Globus pallidus (tissue), 1 donor: ENCODE results near the gene INVS.
"Not testable (repeated sequence)": the region's sequence is repeated elsewhere in the genome, so short reads cannot be mapped to it uniquely, and the experiment has no call there.

Experiments
- DNase-seq: peaks from one replicate; pipeline ENCODE4 v3.0.0-alpha.2; 2015; ENCODE audit warnings: low spot score

INVS gene

DNA sequence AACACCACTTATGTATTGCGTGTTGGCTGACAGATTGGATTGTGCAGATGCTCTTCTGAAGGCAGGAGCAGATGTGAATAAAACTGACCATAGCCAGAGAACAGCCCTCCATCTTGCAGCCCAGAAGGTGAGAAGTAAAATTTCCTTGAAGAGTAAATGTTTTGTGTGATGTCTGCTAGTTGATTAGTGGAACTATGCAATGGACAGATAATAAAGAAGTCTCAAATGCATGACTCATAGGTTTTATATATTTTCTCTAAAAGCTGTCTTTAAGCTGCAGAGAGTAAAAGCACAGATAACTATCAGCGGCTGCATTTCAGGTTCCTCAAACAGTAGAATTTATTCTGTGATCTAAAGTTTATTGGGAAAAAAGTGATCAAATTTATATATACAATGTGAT lies 27.4 kb downstream of the INVS start:
- no peak for DNase-seq

DNA sequence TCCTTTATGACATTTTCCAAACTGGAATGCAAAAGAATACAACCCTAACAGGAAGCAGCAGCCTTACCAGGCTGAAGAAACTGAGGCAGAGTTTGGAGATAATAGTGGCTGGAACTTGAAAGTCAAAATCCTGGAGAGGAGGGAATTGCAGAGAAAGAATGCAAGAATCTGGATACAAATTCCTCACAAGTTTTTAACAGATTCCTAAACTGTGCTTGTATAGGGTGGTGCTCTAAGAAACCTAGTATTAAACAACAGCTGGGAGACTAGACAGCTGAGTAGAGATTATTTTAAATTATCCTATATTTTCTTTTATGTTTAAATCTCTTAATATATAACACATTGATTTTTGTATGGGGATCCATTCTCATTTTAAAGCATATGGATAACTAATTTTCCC lies 30.7 kb downstream of the INVS start:
- no peak for DNase-seq

DNA sequence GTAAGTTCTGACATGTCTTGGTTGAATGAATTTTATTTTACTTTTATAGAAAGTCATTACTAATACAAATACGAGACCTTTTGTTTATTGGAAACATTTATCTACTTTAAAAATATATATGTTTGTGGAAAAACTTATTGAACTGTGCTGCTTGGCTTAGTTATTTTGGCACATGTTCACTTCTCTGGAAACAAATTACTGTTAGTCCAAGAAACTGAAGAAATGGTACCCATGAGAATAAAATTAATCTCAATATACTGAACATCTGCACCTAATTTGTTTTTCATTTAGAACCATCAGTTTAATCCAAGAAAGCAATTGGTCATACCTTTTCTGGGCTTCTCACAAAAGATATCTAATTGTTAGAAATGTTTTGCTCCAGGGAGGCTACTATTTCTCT lies 32.2 kb downstream of the INVS start:
- DNase-seq, result no peak

GRCh38 chr9:100131875-100132430 lies 32.9 kb downstream of the INVS start:
- DNase-seq, result no peak

DNA sequence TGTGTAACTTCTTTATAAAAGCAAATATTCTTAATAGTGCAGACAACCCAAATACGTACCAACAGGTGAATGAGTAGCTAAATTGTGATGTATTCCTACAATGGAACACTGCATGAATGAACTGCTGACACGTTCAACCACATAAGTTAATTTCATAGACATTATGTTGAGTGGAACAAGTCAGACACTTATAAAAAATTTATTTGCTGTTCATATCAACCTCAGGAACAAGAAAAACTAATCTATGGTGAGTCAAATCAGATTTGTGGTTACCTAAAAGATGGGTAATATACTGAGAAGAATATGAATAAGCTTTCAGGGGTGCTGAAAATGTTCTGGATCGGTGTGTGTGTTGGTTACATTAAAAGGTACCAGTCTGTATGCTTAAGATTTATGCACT lies 35.7 kb downstream of the INVS start:
- no peak for DNase-seq

- DNase-seq, result not testable (repeated sequence)
These were observed 37.8 kb downstream of the INVS start for GRCh38 chr9:100136799-100137198.

DNA sequence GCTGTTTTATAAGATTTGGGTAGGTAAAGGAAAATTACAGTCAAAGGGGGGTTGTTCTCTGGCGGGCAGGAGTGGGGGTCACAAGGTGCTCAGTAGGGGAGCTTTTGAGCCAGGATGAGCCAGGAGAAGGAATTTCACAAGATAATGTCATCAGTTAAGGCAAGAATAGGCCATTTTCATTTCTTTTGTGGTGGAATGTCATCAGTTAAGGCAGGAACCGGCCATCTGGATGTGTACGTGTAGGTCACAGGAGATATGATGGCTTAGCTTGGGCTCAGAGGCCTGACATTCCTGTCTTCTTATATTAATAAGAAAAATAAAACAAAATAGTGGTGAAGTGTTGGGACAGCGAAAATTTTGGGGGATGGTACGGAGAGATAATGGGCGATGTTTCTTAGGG lies 41.3 kb downstream of the INVS start:
- DNase-seq, result not testable (repeated sequence)

- not testable (repeated sequence) for DNase-seq
These were observed 42.8 kb downstream of the INVS start for GRCh38 chr9:100141862-100142261.

GRCh38 chr9:100145167-100145934 lies 46.3 kb downstream of the INVS start:
- not testable (repeated sequence) for DNase-seq

GRCh38 chr9:100145976-100146375 lies 46.9 kb downstream of the INVS start:
- not testable (repeated sequence) for DNase-seq

DNA sequence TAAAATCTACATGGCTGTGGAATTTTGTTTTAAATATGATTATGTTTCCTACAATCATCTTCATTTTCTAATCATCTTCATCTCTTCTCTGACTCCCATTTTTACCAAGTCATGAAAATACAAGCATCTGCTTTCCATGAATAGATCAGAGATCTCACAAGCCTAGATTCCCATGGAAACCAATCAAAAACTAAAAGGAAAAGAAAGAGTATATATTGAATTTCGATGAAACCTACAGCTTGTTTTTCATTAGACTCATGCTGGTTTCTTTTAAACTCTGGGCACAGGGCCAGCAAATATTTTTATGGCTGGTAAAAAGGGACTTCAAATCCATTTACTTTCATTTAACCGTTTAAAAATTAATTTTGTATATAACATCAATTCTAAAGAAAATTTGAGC lies 51.2 kb downstream of the INVS start:
- no peak for DNase-seq

GRCh38 chr9:100160021-100160420 lies 61.0 kb downstream of the INVS start:
- no peak for DNase-seq

DNA sequence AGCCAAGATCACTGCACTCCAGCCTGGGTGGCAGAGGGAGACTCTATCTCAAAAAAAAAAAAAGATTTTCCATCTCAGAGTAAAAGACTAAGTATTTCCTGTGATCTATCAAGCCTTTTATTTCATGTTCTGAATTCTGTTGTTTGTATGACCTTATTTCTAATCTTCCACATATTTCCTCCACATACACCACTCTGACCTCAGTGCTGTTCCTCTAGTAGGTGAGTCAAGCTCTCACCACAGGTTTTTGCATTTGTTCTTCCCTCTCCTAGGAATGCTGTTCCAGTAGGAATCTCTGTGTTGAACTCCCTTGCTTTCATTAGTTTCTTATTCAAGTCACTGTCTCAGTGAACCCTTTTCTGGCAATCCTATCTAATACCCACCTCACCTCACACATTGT lies 68.1 kb downstream of the INVS start:
- no peak for DNase-seq

- no peak for DNase-seq
These were observed 69.0 kb downstream of the INVS start for GRCh38 chr9:100167915-100168654.

GRCh38 chr9:100170085-100170484 lies 71.0 kb downstream of the INVS start:
- no peak for DNase-seq

DNA sequence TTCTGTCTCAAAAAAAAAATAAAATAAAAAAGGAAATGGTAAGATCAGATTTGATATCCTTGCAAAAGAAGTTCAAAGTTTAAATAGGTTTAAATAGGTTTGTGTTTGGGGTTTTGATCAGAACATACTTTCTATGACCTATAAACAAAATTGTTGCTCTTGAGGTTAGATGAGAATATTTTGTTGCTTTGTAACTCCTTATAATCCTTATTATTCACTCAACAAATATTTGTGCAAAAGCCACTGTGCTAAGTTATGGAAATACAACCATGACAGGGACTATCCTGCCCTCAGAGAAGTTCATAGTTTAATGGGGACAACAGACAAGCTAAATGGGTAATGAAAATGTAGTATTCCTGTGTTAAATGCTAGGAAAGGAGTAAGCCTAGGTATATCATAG lies 71.5 kb downstream of the INVS start:
- DNase-seq, result no peak

- no peak for DNase-seq
These were observed 87.3 kb downstream of the INVS start for GRCh38 chr9:100186356-100186755.

DNA sequence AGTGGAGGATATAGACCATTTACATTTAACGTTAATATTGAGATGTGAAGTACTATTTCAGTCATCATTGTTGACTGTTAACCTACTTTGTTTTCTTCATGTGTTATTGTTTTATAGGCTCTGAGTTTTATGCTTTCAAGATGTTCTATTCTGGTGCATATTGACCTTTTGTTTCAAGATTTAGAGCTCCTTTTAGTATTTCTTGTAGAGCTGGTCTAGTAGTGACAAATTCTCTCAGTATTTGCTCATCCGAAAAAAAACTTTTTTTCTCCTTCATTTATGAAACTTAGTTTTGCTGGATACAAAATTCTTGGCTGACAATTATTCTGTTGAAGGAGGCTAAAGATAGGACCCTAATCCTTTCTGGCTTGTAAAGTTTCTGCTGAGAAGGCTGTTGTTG lies 91.3 kb downstream of the INVS start:
- no peak for DNase-seq

GRCh38 chr9:100191264-100191663 lies 92.2 kb downstream of the INVS start:
- no peak for DNase-seq

- DNase-seq, result no peak
These were observed 94.0 kb downstream of the INVS start for GRCh38 chr9:100193078-100193477.

DNA sequence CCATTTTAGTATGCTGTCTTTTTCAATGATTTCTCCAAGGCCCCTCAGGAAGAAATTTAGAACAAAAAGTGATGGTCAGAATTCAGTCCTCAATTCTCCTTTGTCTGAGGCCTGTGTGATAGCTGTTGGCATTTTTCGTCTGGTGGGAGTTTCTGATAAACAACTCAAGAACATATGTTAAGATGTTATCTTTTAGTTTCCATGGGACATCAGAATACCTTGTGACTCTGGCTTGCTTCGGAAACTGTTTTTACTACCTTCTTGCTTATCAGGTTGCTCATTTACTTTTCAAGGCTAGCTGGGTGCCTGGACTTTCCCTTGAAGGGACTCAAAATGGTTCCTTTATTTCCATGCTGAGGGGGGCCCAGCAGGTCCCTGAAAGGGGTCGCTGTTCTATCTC lies 97.2 kb downstream of the INVS start:
- DNase-seq, result no peak

DNA sequence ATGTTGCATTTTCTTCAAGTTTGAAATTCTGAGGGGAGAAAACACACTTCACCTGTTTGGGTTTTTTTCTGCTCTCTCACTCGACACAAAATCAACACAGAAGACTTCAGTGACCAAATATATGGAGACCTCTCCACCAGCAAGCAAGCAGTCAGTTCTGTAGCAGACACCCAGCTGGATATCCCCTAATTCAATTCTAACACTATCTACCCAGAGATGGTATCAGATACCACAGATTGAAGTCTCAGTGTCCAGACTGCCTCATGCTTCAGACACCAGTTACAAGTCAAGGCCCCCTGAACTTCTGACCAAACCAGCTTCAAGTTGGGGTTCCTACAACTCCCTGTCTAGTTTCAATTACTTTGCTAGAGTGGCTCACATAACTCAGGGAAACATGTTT lies 97.8 kb downstream of the INVS start:
- DNase-seq, result no peak

- no peak for DNase-seq
These were observed 98.5 kb downstream of the INVS start for GRCh38 chr9:100197553-100197952.
